GM23338 (cell line): ENCODE results near the gene EXD3. TPM values are rescaled to one million over a fixed set of nuclear protein-coding genes. Genes with fewer than 3 reads are reported as not detected.

ENCODE experiments used
- ETS1 ChIP-seq: IDR thresholded peaks from 2 replicates; pipeline ENCODE4 v1.6.1; 2016; ENCODE audit warnings: antibody characterized with exemption
- EZH2 ChIP-seq: fragments of 200-600 bp; sonication (generic); IDR thresholded peaks from one replicate; pipeline ENCODE4 v1.8.0; 2017; ENCODE audit warnings: antibody characterized with exemption, mild to moderate bottlenecking, low read depth; ENCODE audit not compliant: unreplicated experiment
- JUNB ChIP-seq: IDR thresholded peaks from one replicate; pipeline ENCODE4 v1.6.1; 2016; ENCODE audit warnings: antibody characterized with exemption; ENCODE audit not compliant: unreplicated experiment
- REST ChIP-seq: IDR thresholded peaks from one replicate; pipeline ENCODE4 v1.6.1; 2018; ENCODE audit warnings: antibody characterized with exemption; ENCODE audit not compliant: unreplicated experiment
- STAT1 ChIP-seq: IDR thresholded peaks from one replicate; pipeline ENCODE4 v1.6.1; 2016; ENCODE audit warnings: antibody characterized with exemption; ENCODE audit not compliant: unreplicated experiment
- ZNF114 ChIP-seq: fragments of 250-450 bp; sonication (Bioruptor Pico); IDR thresholded peaks from 2 replicates; pipeline ENCODE4 v1.5.0; 2020; ENCODE audit warnings: mild to moderate bottlenecking, moderate library complexity
- ZNF331 ChIP-seq: fragments of 250-450 bp; sonication (Bioruptor Pico); IDR thresholded peaks from 2 replicates; pipeline ENCODE4 v1.5.0; 2020; ENCODE audit warnings: low read depth, mild to moderate bottlenecking, moderate library complexity
- ZNF462 ChIP-seq: fragments of 250-450 bp; sonication (Bioruptor Pico); IDR thresholded peaks from 2 replicates; pipeline ENCODE4 v1.5.0; 2020; ENCODE audit warnings: mild to moderate bottlenecking, moderate library complexity
- polyA plus RNA-seq: library from polyadenylated mRNA; unstranded; fragments of >200 nt; fragmentation: Nextera tagmentation; extraction: Ambion mirVana; gene quantifications from 2 replicates; pipeline ENCODE4 v1.2.1, GENCODE V29; 2016
- total RNA-seq: library from RNA; depleted of rRNA; stranded (reverse); fragments of >200 nt; shearing (Covaris generic); gene quantifications from 2 replicates; pipeline ENCODE4 v1.2.3, GENCODE V29; 2014

EXD3 gene
- total and polyA plus RNA-seq, 2 experiments from 2014 or later: 3.6 to 9.7 TPM

DNA sequence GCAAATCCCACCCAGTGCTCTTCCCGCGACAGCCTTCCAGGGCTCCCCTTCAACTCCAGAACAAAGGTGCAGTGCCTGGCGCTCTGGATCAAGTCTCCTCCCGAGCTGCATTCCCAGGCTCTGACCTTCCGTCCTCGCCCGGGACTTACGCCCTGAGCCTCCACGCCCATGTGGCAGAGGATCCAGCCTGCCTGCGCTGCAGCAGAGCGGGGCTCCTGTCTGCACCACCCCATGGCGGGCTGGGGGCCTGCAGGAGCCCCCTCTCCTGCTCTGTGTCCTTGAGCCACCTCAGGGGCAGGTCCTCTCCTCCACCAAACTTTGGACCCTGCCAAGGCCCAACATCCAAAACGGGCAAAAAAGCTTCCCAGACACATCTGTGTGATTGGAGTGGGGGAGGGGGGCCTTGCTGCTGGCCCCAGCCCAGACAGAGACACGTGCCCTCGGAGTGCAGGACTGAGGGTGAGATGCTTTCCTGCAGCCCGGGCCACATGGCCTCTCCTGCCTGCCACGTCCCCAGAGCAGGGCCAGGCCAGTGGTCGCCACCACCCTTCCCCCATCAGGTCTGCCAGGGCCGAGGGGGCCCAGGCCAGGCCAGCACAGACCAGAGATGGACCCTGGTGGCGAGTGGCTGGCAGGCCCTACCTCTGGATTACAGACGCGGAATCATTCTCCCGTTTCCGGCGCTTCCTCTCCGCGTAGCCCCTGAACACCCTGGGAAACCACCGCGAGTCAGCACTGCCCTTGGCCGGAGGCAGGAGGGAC lies 31.8 kb upstream of the EXD3 start (continued):
- TF ChIP-seq ZNF462 (CRISPR knock-in tag) (no peak), STAT1 (no peak), EZH2 (no peak), ETS1 (no peak), JUNB (no peak), REST (no peak), ZNF331 (no peak), ZNF114 (CRISPR knock-in tag) (no peak)
